Trophoblast cell (in vitro differentiated cells and primary cell): ENCODE data around the gene HEMK1.

ENCODE experiments used
- DNase-seq, 2 donors: peaks; one replicate each; pipeline ENCODE4 v3.0.0-alpha.2; 2016
- H2AFZ ChIP-seq: 2 replicates; pipeline ENCODE4 v1.6.1; 2013; ENCODE audit warnings: low read length, moderate library complexity, mild to moderate bottlenecking; ENCODE audit not compliant: insufficient read depth, poor library complexity
- H2AK5ac ChIP-seq: 2 replicates; pipeline ENCODE4 v1.6.1; 2013; ENCODE audit warnings: mild to moderate bottlenecking, low read length
- H2BK120ac ChIP-seq: 2 replicates; pipeline ENCODE4 v1.6.1; 2013; ENCODE audit warnings: low read length, mild to moderate bottlenecking, moderate library complexity; ENCODE audit not compliant: insufficient read depth, poor library complexity
- H2BK12ac ChIP-seq: 2 replicates; pipeline ENCODE4 v1.6.1; 2013; ENCODE audit warnings: mild to moderate bottlenecking, low read length, moderate library complexity
- H2BK5ac ChIP-seq: 2 replicates; pipeline ENCODE4 v1.6.1; 2013; ENCODE audit warnings: low read length, low read depth, moderate library complexity, mild to moderate bottlenecking; ENCODE audit not compliant: poor library complexity
- H3K14ac ChIP-seq: 2 replicates; pipeline ENCODE4 v1.6.1; 2013; ENCODE audit warnings: mild to moderate bottlenecking, low read length
- H3K18ac ChIP-seq: 2 replicates; pipeline ENCODE4 v1.6.1; 2013; ENCODE audit warnings: mild to moderate bottlenecking, low read length
- H3K23ac ChIP-seq: 2 replicates; pipeline ENCODE4 v1.6.1; 2013; ENCODE audit warnings: low read length
- H3K27ac ChIP-seq: 2 replicates; pipeline ENCODE4 v1.5.1; 2013; ENCODE audit warnings: low read depth, mild to moderate bottlenecking, inconsistent platforms, low read length, moderate library complexity
- H3K27me3 ChIP-seq: 2 replicates; pipeline ENCODE4 v1.6.1; 2013; ENCODE audit warnings: inconsistent platforms, mild to moderate bottlenecking, low read length, moderate library complexity; ENCODE audit not compliant: insufficient read depth
- H3K36me3 ChIP-seq, 2 experiments: 1 replicate in 1 of 2; 2 replicates in 1 of 2; pipeline ENCODE4 v1.6.1; 2013; ENCODE audit warnings: low read length in 2 of 2, mild to moderate bottlenecking in 2 of 2, moderate library complexity in 1 of 2; ENCODE audit not compliant: insufficient read depth in 2 of 2, control insufficient read depth in 1 of 2
- H3K4ac ChIP-seq: 2 replicates; pipeline ENCODE4 v1.6.1; 2013; ENCODE audit warnings: low read depth, mild to moderate bottlenecking, low read length, moderate library complexity
- H3K4me1 ChIP-seq, 2 experiments: 1 replicate in 1 of 2; 2 replicates in 1 of 2; pipeline ENCODE4 v1.6.1; 2013; ENCODE audit warnings: low read length in 2 of 2, mild to moderate bottlenecking in 2 of 2, moderate library complexity in 1 of 2; ENCODE audit not compliant: insufficient read depth in 2 of 2, control insufficient read depth in 1 of 2
- H3K4me2 ChIP-seq: 2 replicates; pipeline ENCODE4 v1.6.1; 2013; ENCODE audit warnings: inconsistent platforms, mild to moderate bottlenecking, low read length, moderate library complexity
- H3K4me3 ChIP-seq: 2 replicates; pipeline ENCODE4 v1.5.1; 2013; ENCODE audit warnings: mild to moderate bottlenecking, low read depth, low read length, inconsistent platforms
- H3K79me1 ChIP-seq: one replicate; pipeline ENCODE4 v1.6.1; 2013; ENCODE audit warnings: low read length
- H3K79me2 ChIP-seq: 2 replicates; pipeline ENCODE4 v1.6.1; 2013; ENCODE audit warnings: low read length, mild to moderate bottlenecking; ENCODE audit not compliant: control insufficient read depth, insufficient read depth, poor library complexity
- H3K9ac ChIP-seq: 2 replicates; pipeline ENCODE4 v1.6.1; 2013; ENCODE audit warnings: mild to moderate bottlenecking, low read length
- H3K9me3 ChIP-seq: 2 replicates; pipeline ENCODE4 v1.6.1; 2013; ENCODE audit warnings: low read depth, mild to moderate bottlenecking, control low read depth, inconsistent platforms, low read length; ENCODE audit not compliant: insufficient read depth
- H4K12ac ChIP-seq: 2 replicates; pipeline ENCODE4 v1.6.1; 2013; ENCODE audit warnings: low read depth, mild to moderate bottlenecking, low read length, moderate library complexity
- H4K8ac ChIP-seq: 2 replicates; pipeline ENCODE4 v1.6.1; 2013; ENCODE audit warnings: low read depth, mild to moderate bottlenecking, low read length, moderate library complexity
- H4K91ac ChIP-seq: one replicate; pipeline ENCODE4 v1.6.1; 2013; ENCODE audit warnings: low read depth, mild to moderate bottlenecking, low read length, moderate library complexity
- WGBS: extraction: QIAGEN DNeasy Blood & Tissue Kit; methylation state at CpG from one replicate; pipeline ENCODE4 v1.1.7; 2013; ENCODE audit warnings: missing lambda C conversion rate; ENCODE audit not compliant: insufficient read length, insufficient coverage; ENCODE audit errors: extremely low coverage; 5-methylcytosine and 5-hydroxymethylcytosine counted together

HEMK1 gene

GRCh38 chr3:50587806-50588758 lies 18.8 kb downstream of the HEMK1 start:
- Histone ChIP-seq H3K79me1 (peaks cover 10% of the 10 kb centered on the region), H2BK5ac (no peak overlapping the region)

GRCh38 chr3:50588759-50589433 lies 19.6 kb downstream of the HEMK1 start:
- Histone ChIP-seq H2AFZ (no peak overlapping the region), H3K4ac (no peak overlapping the region), H3K36me3 (no peaks in the 10 kb centered on the region), H2BK120ac (no peak overlapping the region), H3K9me3 (no peaks in the 10 kb centered on the region), H3K4me1 (peaks cover 9 to 10% of the 10 kb centered on the region in 2 experiments), H4K12ac (no peak overlapping the region), H4K91ac (no peak overlapping the region), H3K14ac (no peak overlapping the region), H3K27me3 (no peaks in the 10 kb centered on the region), H3K4me3 (no peak overlapping the region), H4K8ac (no peak overlapping the region), H3K4me2 (no peak overlapping the region), H3K23ac (no peak overlapping the region), H3K18ac (no peak overlapping the region), H2BK5ac (no peak overlapping the region), H2AK5ac (no peak overlapping the region), H3K9ac (no peak overlapping the region), H3K79me1 (peaks cover 10% of the 10 kb centered on the region), H2BK12ac (no peak overlapping the region), H3K27ac (no peak overlapping the region), H3K79me2 (peaks cover 3% of the 10 kb centered on the region)
- no CpG with 5 or more reads among the region's 4 CpGs for WGBS
- DNase-seq: no peak

More at GRCh38 chr3:50587806-50588758, 18.8 kb downstream of the HEMK1 start:
- WGBS: no CpG with 5 or more reads among the region's 17 CpGs
- Histone ChIP-seq H3K14ac (no peak overlapping the region), H3K27ac (no peak overlapping the region), H3K27me3 (no peaks in the 10 kb centered on the region), H3K23ac (no peak overlapping the region), H3K4ac (no peak overlapping the region), H2BK12ac (no peak overlapping the region), H3K4me2 (no peak overlapping the region), H3K9me3 (no peaks in the 10 kb centered on the region), H3K79me2 (peaks cover 3% of the 10 kb centered on the region), H4K8ac (no peak overlapping the region), H2BK120ac (no peak overlapping the region), H3K36me3 (no peaks in the 10 kb centered on the region), H2AFZ (no peak overlapping the region), H3K18ac (no peak overlapping the region), H3K4me3 (no peak overlapping the region), H2AK5ac (no peak overlapping the region), H3K4me1 (peaks cover 10 to 11% of the 10 kb centered on the region in 2 experiments), H4K91ac (no peak overlapping the region), H4K12ac (no peak overlapping the region), H3K9ac (no peak overlapping the region)
- no peak for DNase-seq

GRCh38 chr3:50591196-50591741 lies 21.9 kb downstream of the HEMK1 start:
- Histone ChIP-seq H3K9me3 (no peaks in the 10 kb centered on the region), H3K23ac (no peak overlapping the region)

GRCh38 chr3:50592568-50592967 lies 23.2 kb downstream of the HEMK1 start:
- Histone ChIP-seq H3K9ac (no peak overlapping the region), H3K27ac (no peak overlapping the region), H3K14ac (no peak overlapping the region), H4K91ac (no peak overlapping the region), H2BK12ac (no peak overlapping the region), H2BK120ac (no peak overlapping the region), H3K36me3 (no peaks in the 10 kb centered on the region), H3K79me2 (no peaks in the 10 kb centered on the region), H3K4ac (no peak overlapping the region), H3K4me3 (no peak overlapping the region), H3K27me3 (no peaks in the 10 kb centered on the region), H3K4me1 (no peaks in the 10 kb centered on the region), H2BK5ac (no peak overlapping the region), H3K23ac (no peak overlapping the region), H4K8ac (no peak overlapping the region), H2AK5ac (no peak overlapping the region), H3K79me1 (no peaks in the 10 kb centered on the region), H3K9me3 (no peaks in the 10 kb centered on the region), H3K18ac (no peak overlapping the region), H4K12ac (no peak overlapping the region), H3K4me2 (no peak overlapping the region), H2AFZ (no peak overlapping the region)
- WGBS: no CpG with 5 or more reads among the region's 5 CpGs
- DNase-seq: no peak

More at GRCh38 chr3:50591196-50591741, 21.9 kb downstream of the HEMK1 start:
- H2BK120ac ChIP-seq: no peak overlapping the region
- no peak overlapping the region for H3K18ac ChIP-seq
- H3K27me3 ChIP-seq: no peaks in the 10 kb centered on the region
- H2BK12ac ChIP-seq: no peak overlapping the region
- no peaks in the 10 kb centered on the region for H3K36me3 ChIP-seq
- no peak overlapping the region for H3K9ac ChIP-seq
- H3K4me1 ChIP-seq: no peaks in the 10 kb centered on the region
- no peak overlapping the region for H3K4ac ChIP-seq
- no peak overlapping the region for H4K91ac ChIP-seq
- no peak overlapping the region for H3K14ac ChIP-seq
- H2BK5ac ChIP-seq: no peak overlapping the region
- no peak overlapping the region for H4K12ac ChIP-seq
- H4K8ac ChIP-seq: no peak overlapping the region
- no peaks in the 10 kb centered on the region for H3K79me1 ChIP-seq
- no peak overlapping the region for H3K27ac ChIP-seq
- no CpG with 5 or more reads among the region's 9 CpGs for WGBS
- H2AFZ ChIP-seq: no peak overlapping the region
- no peak overlapping the region for H3K4me2 ChIP-seq
- no peak for DNase-seq
- H3K4me3 ChIP-seq: no peak overlapping the region
- no peak overlapping the region for H2AK5ac ChIP-seq
- H3K79me2 ChIP-seq: no peaks in the 10 kb centered on the region
